SK-N-SH treated with all-trans-retinoic acid at 6 μM for 48 hours (cell line): ENCODE measurements around the gene KRT73.

Source experiments
- ATAC-seq: fragments of 200-7000 bp; cut with Tn5 transposase; 3 replicates; pipeline ENCODE4 v1.9.1; 2020; ENCODE audit warnings: mild to moderate bottlenecking, moderate library complexity
- ARNTL ChIP-seq: fragments of 450-650 bp; formaldehyde crosslinking; IDR thresholded peaks from 2 replicates; pipeline ENCODE4 v1.5.0; 2020; ENCODE audit warnings: low read depth, mild to moderate bottlenecking, moderate library complexity, borderline replicate concordance
- BACH2 ChIP-seq: fragments of 250-450 bp; sonication (Bioruptor Pico); IDR thresholded peaks from 2 replicates; pipeline ENCODE4 v1.9.0; 2021; ENCODE audit warnings: mild to moderate bottlenecking, borderline replicate concordance
- CSDC2 ChIP-seq: fragments of 250-450 bp; sonication (Bioruptor Pico); IDR thresholded peaks from 2 replicates; pipeline ENCODE4 v1.5.0; 2020; ENCODE audit warnings: mild to moderate bottlenecking, moderate library complexity
- ESRRG ChIP-seq: fragments of 250-450 bp; sonication (Bioruptor Pico); IDR thresholded peaks from 2 replicates; pipeline ENCODE4 v1.6.1; 2021; ENCODE audit warnings: mild to moderate bottlenecking
- GLIS3 ChIP-seq: fragments of 250-450 bp; sonication (Bioruptor Pico); IDR thresholded peaks from 2 replicates; pipeline ENCODE4 v1.5.0; 2020; ENCODE audit warnings: mild to moderate bottlenecking, moderate library complexity
- OSR1 ChIP-seq: fragments of 250-450 bp; sonication (Bioruptor Pico); IDR thresholded peaks from 2 replicates; pipeline ENCODE4 v1.8.0; 2022; ENCODE audit warnings: moderate library complexity, mild to moderate bottlenecking, inconsistent platforms
- PPARA ChIP-seq: fragments of 250-450 bp; sonication (Bioruptor Pico); IDR thresholded peaks from 2 replicates; pipeline ENCODE4 v1.5.0; 2020; ENCODE audit warnings: mild to moderate bottlenecking, borderline replicate concordance
- RARB ChIP-seq: fragments of 250-450 bp; sonication (Bioruptor Pico); IDR thresholded peaks from 2 replicates; pipeline ENCODE4 v1.8.0; 2021; ENCODE audit warnings: mild to moderate bottlenecking, moderate library complexity
- SNAI2 ChIP-seq: fragments of 250-450 bp; sonication (Bioruptor Pico); IDR thresholded peaks from 2 replicates; pipeline ENCODE4 v1.5.0; 2020; ENCODE audit warnings: mild to moderate bottlenecking, moderate library complexity
- TOX ChIP-seq: fragments of 250-450 bp; sonication (Bioruptor Pico); IDR thresholded peaks from 2 replicates; pipeline ENCODE4 v1.8.0; 2021; ENCODE audit warnings: mild to moderate bottlenecking, moderate library complexity, borderline replicate concordance
- ZC3H10 ChIP-seq: fragments of 250-450 bp; sonication (Bioruptor Pico); IDR thresholded peaks from 2 replicates; pipeline ENCODE4 v1.5.1; 2021; ENCODE audit warnings: mild to moderate bottlenecking, moderate library complexity
- ZFP3 ChIP-seq: fragments of 250-450 bp; sonication (Bioruptor Pico); IDR thresholded peaks from 2 replicates; pipeline ENCODE4 v1.5.0; 2020; ENCODE audit warnings: mild to moderate bottlenecking, moderate library complexity
- ZFP30 ChIP-seq: fragments of 450-650 bp; formaldehyde crosslinking; IDR thresholded peaks from 2 replicates; pipeline ENCODE4 v1.5.0; 2022; ENCODE audit warnings: mild to moderate bottlenecking, moderate library complexity
- ZNF70 ChIP-seq: fragments of 450-650 bp; formaldehyde crosslinking; IDR thresholded peaks from 2 replicates; pipeline ENCODE4 v1.5.0; 2020; ENCODE audit warnings: mild to moderate bottlenecking, moderate library complexity
- ZNF8 ChIP-seq: fragments of 450-650 bp; formaldehyde crosslinking; IDR thresholded peaks from 2 replicates; pipeline ENCODE4 v1.5.0; 2020; ENCODE audit warnings: mild to moderate bottlenecking, moderate library complexity
- TF ChIP-seq, protein P1 (sequence below): fragments of 250-450 bp; sonication (Bioruptor Pico); IDR thresholded peaks from 2 replicates; pipeline ENCODE4 v1.8.0; 2021; ENCODE audit warnings: low read depth, mild to moderate bottlenecking, moderate library complexity, borderline replicate concordance
- TF ChIP-seq, protein P2 (sequence below): fragments of 250-450 bp; sonication (Bioruptor Pico); IDR thresholded peaks from 2 replicates; pipeline ENCODE4 v1.5.0; 2020; ENCODE audit warnings: mild to moderate bottlenecking, moderate library complexity
- TF ChIP-seq, protein P3 (sequence below): fragments of 250-450 bp; sonication (Bioruptor Pico); IDR thresholded peaks from 2 replicates; pipeline ENCODE4 v1.5.1; 2021; ENCODE audit warnings: mild to moderate bottlenecking, moderate library complexity
- TF ChIP-seq, protein P4 (sequence below): fragments of 250-450 bp; sonication (Bioruptor Pico); IDR thresholded peaks from 2 replicates; pipeline ENCODE4 v1.8.0; 2020; ENCODE audit warnings: mild to moderate bottlenecking, moderate library complexity, borderline replicate concordance
- TF ChIP-seq, protein P5 (sequence below): fragments of 250-450 bp; sonication (Bioruptor Pico); IDR thresholded peaks from 2 replicates; pipeline ENCODE4 v1.5.1; 2020; ENCODE audit warnings: low read depth, mild to moderate bottlenecking, moderate library complexity

The KRT73 gene

DNA sequence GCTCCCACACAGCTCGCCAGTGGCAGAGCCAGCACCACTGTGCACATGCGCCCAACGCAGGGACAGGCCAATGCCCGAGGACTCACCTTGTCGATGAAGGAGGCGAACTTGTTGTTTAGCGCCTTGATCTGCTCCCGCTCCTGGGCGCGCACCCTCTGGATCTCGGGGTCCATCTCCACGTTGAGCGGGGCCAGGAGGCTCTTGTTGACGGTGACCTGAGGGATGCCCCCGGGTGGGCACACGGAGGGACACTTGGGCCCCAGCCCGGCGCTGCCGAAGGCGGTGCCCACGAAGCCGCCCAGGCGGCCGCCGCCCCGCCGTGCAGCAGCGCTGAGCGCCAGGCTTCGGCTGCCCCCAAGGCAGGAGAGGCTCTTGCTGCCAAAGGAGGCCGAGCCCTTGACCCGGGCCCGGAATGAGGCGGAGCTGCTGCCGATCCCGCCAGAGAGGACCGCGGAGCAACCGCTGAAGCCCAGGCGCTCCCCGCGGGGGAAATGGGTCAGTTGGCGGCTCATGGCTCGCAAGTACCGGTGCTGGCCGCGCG, 17.3 kb downstream of the KRT73 start, which contains the start of gene KRT72:
Gene KRT72 (minus strand): TSS at position 523 of the 541 bp plus-strand sequence. CDS start 11 bp downstream, at position 512.
- ATAC-seq = no peak
- TF ChIP-seq PPARA (CRISPR knock-in tag) (no peak), GLIS3 (CRISPR knock-in tag) (no peak), ZNF8 (CRISPR knock-in tag) (no peak), ESRRG (CRISPR knock-in tag) (no peak), BACH2 (no peak), ARNTL (no peak), RARB (CRISPR knock-in tag) (no peak), SNAI2 (no peak), OSR1 (CRISPR knock-in tag) (no peak), CSDC2 (no peak), TOX (no peak), ZFP30 (no peak)
- TF ChIP-seq, protein P1, sequence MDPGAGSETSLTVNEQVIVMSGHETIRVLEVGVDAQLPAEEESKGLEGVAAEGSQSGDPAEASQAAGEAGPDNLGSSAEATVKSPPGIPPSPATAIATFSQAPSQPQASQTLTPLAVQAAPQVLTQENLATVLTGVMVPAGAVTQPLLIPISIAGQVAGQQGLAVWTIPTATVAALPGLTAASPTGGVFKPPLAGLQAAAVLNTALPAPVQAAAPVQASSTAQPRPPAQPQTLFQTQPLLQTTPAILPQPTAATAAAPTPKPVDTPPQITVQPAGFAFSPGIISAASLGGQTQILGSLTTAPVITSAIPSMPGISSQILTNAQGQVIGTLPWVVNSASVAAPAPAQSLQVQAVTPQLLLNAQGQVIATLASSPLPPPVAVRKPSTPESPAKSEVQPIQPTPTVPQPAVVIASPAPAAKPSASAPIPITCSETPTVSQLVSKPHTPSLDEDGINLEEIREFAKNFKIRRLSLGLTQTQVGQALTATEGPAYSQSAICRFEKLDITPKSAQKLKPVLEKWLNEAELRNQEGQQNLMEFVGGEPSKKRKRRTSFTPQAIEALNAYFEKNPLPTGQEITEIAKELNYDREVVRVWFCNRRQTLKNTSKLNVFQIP (CRISPR knock-in tag) = no peak
- TF ChIP-seq, protein P2, sequence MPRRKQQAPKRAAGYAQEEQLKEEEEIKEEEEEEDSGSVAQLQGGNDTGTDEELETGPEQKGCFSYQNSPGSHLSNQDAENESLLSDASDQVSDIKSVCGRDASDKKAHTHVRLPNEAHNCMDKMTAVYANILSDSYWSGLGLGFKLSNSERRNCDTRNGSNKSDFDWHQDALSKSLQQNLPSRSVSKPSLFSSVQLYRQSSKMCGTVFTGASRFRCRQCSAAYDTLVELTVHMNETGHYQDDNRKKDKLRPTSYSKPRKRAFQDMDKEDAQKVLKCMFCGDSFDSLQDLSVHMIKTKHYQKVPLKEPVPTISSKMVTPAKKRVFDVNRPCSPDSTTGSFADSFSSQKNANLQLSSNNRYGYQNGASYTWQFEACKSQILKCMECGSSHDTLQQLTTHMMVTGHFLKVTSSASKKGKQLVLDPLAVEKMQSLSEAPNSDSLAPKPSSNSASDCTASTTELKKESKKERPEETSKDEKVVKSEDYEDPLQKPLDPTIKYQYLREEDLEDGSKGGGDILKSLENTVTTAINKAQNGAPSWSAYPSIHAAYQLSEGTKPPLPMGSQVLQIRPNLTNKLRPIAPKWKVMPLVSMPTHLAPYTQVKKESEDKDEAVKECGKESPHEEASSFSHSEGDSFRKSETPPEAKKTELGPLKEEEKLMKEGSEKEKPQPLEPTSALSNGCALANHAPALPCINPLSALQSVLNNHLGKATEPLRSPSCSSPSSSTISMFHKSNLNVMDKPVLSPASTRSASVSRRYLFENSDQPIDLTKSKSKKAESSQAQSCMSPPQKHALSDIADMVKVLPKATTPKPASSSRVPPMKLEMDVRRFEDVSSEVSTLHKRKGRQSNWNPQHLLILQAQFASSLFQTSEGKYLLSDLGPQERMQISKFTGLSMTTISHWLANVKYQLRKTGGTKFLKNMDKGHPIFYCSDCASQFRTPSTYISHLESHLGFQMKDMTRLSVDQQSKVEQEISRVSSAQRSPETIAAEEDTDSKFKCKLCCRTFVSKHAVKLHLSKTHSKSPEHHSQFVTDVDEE (CRISPR knock-in tag) = no peak
- TF ChIP-seq, protein P3, sequence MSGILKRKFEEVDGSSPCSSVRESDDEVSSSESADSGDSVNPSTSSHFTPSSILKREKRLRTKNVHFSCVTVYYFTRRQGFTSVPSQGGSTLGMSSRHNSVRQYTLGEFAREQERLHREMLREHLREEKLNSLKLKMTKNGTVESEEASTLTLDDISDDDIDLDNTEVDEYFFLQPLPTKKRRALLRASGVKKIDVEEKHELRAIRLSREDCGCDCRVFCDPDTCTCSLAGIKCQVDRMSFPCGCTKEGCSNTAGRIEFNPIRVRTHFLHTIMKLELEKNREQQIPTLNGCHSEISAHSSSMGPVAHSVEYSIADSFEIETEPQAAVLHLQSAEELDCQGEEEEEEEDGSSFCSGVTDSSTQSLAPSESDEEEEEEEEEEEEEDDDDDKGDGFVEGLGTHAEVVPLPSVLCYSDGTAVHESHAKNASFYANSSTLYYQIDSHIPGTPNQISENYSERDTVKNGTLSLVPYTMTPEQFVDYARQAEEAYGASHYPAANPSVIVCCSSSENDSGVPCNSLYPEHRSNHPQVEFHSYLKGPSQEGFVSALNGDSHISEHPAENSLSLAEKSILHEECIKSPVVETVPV (CRISPR knock-in tag) = no peak
- TF ChIP-seq, protein P4, sequence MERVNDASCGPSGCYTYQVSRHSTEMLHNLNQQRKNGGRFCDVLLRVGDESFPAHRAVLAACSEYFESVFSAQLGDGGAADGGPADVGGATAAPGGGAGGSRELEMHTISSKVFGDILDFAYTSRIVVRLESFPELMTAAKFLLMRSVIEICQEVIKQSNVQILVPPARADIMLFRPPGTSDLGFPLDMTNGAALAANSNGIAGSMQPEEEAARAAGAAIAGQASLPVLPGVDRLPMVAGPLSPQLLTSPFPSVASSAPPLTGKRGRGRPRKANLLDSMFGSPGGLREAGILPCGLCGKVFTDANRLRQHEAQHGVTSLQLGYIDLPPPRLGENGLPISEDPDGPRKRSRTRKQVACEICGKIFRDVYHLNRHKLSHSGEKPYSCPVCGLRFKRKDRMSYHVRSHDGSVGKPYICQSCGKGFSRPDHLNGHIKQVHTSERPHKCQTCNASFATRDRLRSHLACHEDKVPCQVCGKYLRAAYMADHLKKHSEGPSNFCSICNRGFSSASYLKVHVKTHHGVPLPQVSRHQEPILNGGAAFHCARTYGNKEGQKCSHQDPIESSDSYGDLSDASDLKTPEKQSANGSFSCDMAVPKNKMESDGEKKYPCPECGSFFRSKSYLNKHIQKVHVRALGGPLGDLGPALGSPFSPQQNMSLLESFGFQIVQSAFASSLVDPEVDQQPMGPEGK (CRISPR knock-in tag) = no peak
- TF ChIP-seq, protein P5, sequence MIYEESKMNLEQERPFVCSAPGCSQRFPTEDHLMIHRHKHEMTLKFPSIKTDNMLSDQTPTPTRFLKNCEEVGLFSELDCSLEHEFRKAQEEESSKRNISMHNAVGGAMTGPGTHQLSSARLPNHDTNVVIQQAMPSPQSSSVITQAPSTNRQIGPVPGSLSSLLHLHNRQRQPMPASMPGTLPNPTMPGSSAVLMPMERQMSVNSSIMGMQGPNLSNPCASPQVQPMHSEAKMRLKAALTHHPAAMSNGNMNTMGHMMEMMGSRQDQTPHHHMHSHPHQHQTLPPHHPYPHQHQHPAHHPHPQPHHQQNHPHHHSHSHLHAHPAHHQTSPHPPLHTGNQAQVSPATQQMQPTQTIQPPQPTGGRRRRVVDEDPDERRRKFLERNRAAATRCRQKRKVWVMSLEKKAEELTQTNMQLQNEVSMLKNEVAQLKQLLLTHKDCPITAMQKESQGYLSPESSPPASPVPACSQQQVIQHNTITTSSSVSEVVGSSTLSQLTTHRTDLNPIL (CRISPR knock-in tag) = no peak

DNA sequence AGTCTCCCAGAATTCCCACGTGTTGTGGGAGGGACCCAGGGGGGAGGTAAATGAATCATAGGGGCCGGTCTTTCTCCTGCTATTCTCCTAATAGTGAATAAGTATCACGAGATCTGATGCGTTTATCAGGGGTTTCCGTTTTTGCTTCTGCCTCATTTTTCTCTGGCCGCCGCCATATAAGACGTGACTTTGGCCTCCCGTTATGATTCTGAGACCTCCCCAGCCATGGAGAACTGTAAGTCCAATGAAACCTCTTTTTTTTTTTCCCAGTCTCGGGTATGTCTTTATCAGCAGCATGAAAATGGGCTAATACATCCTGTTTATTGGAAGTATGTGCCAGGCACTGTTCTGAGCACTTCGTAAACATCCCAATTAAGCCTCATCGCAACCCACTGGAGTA, 17.9 kb downstream of the KRT73 start:
- ATAC-seq = no peak
- TF ChIP-seq ZNF8 (CRISPR knock-in tag) (no peak), ZC3H10 (CRISPR knock-in tag) (no peak), ZFP30 (no peak), BACH2 (no peak), TOX (no peak), GLIS3 (CRISPR knock-in tag) (no peak), CSDC2 (no peak)

DNA sequence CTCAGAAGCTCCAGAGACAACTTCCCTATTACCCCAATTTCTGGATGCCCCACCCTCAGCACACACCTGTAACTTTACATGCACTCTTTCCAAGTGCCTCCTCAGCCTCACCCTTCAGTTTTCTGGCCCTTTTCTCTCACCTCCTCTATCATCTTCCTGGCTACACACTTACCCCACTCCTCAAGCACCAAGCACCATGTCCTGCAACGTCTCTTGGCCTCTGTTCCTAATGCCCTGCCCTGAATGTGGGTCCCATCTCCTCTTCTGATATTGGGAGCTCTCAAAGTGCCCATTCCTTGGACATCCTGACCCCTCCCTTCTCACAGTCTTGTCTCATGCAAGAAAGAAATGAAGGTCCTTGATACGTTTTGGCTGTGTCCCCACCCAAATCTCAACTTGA, 18.3 kb downstream of the KRT73 start:
- no peak for ATAC-seq
- TF ChIP-seq, protein P4 (CRISPR knock-in tag) = no peak
- TF ChIP-seq ZFP3 (no peak), RARB (CRISPR knock-in tag) (no peak), ZC3H10 (CRISPR knock-in tag) (no peak), SNAI2 (no peak), ZNF70 (no peak), ZNF8 (CRISPR knock-in tag) (no peak)
